Stimulated activated CD8-positive, alpha-beta memory T cell treated with anti-CD3 and anti-CD28 coated beads, Interleukin-7, amount 100 ng/mL, for 1 hour (primary cell): ENCODE measurements around the gene NAGK.

ENCODE experiments used
- DNase-seq, 2 donors: peaks; one replicate each; pipeline ENCODE4 v3.0.0-alpha.2; 2020; ENCODE audit warnings: low read depth in 2 of 2

The NAGK gene

GRCh38 chr2:71108091-71108490 is 39.6 kb downstream of the NAGK start:
- no peak for DNase-seq

- no peak for DNase-seq
Measured at GRCh38 chr2:71113843-71114242, 45.4 kb downstream of the NAGK start.

- no peak for DNase-seq
Measured at GRCh38 chr2:71117063-71117462, 48.6 kb downstream of the NAGK start.

GRCh38 chr2:71120195-71120594 is 51.7 kb downstream of the NAGK start:
- no peak for DNase-seq

- DNase-seq = no peak
Measured at GRCh38 chr2:71121479-71121878, 53.0 kb downstream of the NAGK start.

GRCh38 chr2:71122387-71123298 is 54.2 kb downstream of the NAGK start:
- DNase-seq = no peak

GRCh38 chr2:71125506-71126294 is 57.3 kb downstream of the NAGK start:
- DNase-seq = no peak

- DNase-seq = no peak
Measured at GRCh38 chr2:71126957-71127356, 58.5 kb downstream of the NAGK start.
